ENCODE measurements around the gene PAIP2B.

- TF ChIP-seq CTCF (IDR thresholded peaks at IDR 0.05), result no peak
- TF ChIP-seq POLR2AphosphoS5 (IDR thresholded peaks at IDR 0.05), result no peak
- TF ChIP-seq POLR2A (IDR thresholded peaks at IDR 0.05), result no peak
- TF ChIP-seq EP300 (IDR thresholded peaks at IDR 0.05), result no peak
Measured at GRCh38 chr2:71275939-71276310, 49.0 kb upstream of the PAIP2B start.

Measured in stomach (tissue), 4 donors.